IMR-90 (cell line): ENCODE results near the gene CABS1.

Experiments used
- BHLHE40 ChIP-seq: fragments of 150-350 bp; IDR thresholded peaks from 2 replicates; pipeline ENCODE4 v1.6.1; 2016; ENCODE audit warnings: mild to moderate bottlenecking, low read depth, low read length
- CEBPB ChIP-seq: IDR thresholded peaks from 2 replicates; pipeline ENCODE4 v1.6.1; 2012; ENCODE audit warnings: low read depth, low read length, improper control_type of control experiment
- CTCF ChIP-seq: conservative IDR thresholded peaks from 2 replicates; pipeline ENCODE4 v1.5.1; 2012; ENCODE audit warnings: mild to moderate bottlenecking, low read depth, low read length, improper control_type of control experiment
- ELK1 ChIP-seq: fragments of 150-350 bp; IDR thresholded peaks from 2 replicates; pipeline ENCODE4 v1.6.1; 2016; ENCODE audit warnings: low read depth, mild to moderate bottlenecking, low read length, moderate library complexity, borderline replicate concordance
- POLR2A ChIP-seq: IDR thresholded peaks from 2 replicates; pipeline ENCODE4 v1.6.1; 2012; ENCODE audit warnings: mild to moderate bottlenecking, low read depth, low read length
- RAD21 ChIP-seq: IDR thresholded peaks from 2 replicates; pipeline ENCODE4 v1.6.1; 2012; ENCODE audit warnings: low read length, improper control_type of control experiment
- RFX5 ChIP-seq: IDR thresholded peaks from 2 replicates; pipeline ENCODE4 v1.8.0; 2012; ENCODE audit warnings: low read depth, mild to moderate bottlenecking, low read length, moderate library complexity
- SMC3 ChIP-seq: fragments of 150-350 bp; IDR thresholded peaks from 2 replicates; pipeline ENCODE4 v1.6.1; 2016; ENCODE audit warnings: low read depth, mild to moderate bottlenecking, antibody characterized with exemption, low read length, moderate library complexity
- USF2 ChIP-seq: fragments of 150-350 bp; IDR thresholded peaks from 2 replicates; pipeline ENCODE4 v1.6.1; 2017; ENCODE audit warnings: mild to moderate bottlenecking, antibody characterized with exemption, low read length, low read depth

- TF ChIP-seq ELK1 (no peak), RFX5 (no peak), RAD21 (no peak), CTCF (no peak), SMC3 (no peak), CEBPB (no peak), POLR2A (no peak), BHLHE40 (no peak), USF2 (no peak)
Measured at GRCh38 chr4:70372760-70373159, 38.0 kb downstream of the CABS1 start.
